ENCODE measurements around the gene HOXD12.

HOXD12 gene

GRCh38 chr2:176081376-176081836 is 18.2 kb upstream of the HOXD12 start:
- DNase-seq = no peak

- no peak for DNase-seq
Observed at GRCh38 chr2:176081837-176082524, 17.6 kb upstream of the HOXD12 start.

GRCh38 chr2:176082525-176082823 is 17.1 kb upstream of the HOXD12 start:
- no peak for DNase-seq

GRCh38 chr2:176082824-176083751 is 16.5 kb upstream of the HOXD12 start:
- no peak for DNase-seq

GRCh38 chr2:176083796-176084261 is 15.8 kb upstream of the HOXD12 start, which contains the start of gene EVX2:
TSS of gene EVX2 (minus strand) at chr2:176083962. CDS start at chr2:176083776, 186 bp downstream.
- no peak for DNase-seq

- DNase-seq = no peak
Observed at GRCh38 chr2:176084611-176085119, 14.9 kb upstream of the HOXD12 start.

GRCh38 chr2:176085120-176085788 is 14.3 kb upstream of the HOXD12 start:
- DNase-seq = no peak

GRCh38 chr2:176085861-176086771 is 13.5 kb upstream of the HOXD12 start:
- no peak for DNase-seq

- DNase-seq = no peak
Observed at GRCh38 chr2:176087330-176088047, 12.1 kb upstream of the HOXD12 start.

- no peak for DNase-seq
Observed at GRCh38 chr2:176088048-176088936, 11.3 kb upstream of the HOXD12 start.

- DNase-seq = no peak
Observed at GRCh38 chr2:176088937-176089842, 10.4 kb upstream of the HOXD12 start.

- no peak for DNase-seq
Observed at GRCh38 chr2:176089843-176090395, 9.7 kb upstream of the HOXD12 start.

- DNase-seq = no peak
Observed at GRCh38 chr2:176090862-176091261, 8.7 kb upstream of the HOXD12 start.

- no peak for DNase-seq
Observed at GRCh38 chr2:176091329-176092258, 8.0 kb upstream of the HOXD12 start.

- no peak for DNase-seq
Observed at GRCh38 chr2:176092270-176093144, 7.1 kb upstream of the HOXD12 start, which contains the start of gene HOXD13. TSS of gene HOXD13 (plus strand) at chr2:176092721. CDS start at chr2:176092891, 170 bp downstream.

- DNase-seq = no peak
Observed at GRCh38 chr2:176093145-176093897, 6.3 kb upstream of the HOXD12 start.

Measured in GF-D8 (cell line).